Umbilical cord (tissue), 2 donors: ENCODE results near the gene SOX13. TPM values are rescaled to one million over a fixed set of nuclear protein-coding genes. Genes with fewer than 3 reads are reported as not detected.

Source experiments
- DNase-seq: peaks from one replicate; pipeline ENCODE4 v3.0.0-alpha.2; 2015; ENCODE audit warnings: low spot score
- total RNA-seq: library from RNA; depleted of rRNA; stranded (reverse); fragments of >200 nt; gene quantifications from one replicate; pipeline ENCODE4 v1.2.3, GENCODE V29; 2014; ENCODE audit warnings: low replicate concordance; ENCODE audit not compliant: insufficient read depth

SOX13 gene
- total RNA-seq, 1 donor from 2014 or later = 7.9 TPM

- no peak for DNase-seq
Measured at GRCh38 chr1:204062106-204062505, 10.8 kb upstream of the SOX13 start.

- DNase-seq = peak; percentile 52
Measured at GRCh38 chr1:204065174-204065985, 7.5 kb upstream of the SOX13 start.

GRCh38 chr1:204065986-204066300 is 7.0 kb upstream of the SOX13 start:
- no peak for DNase-seq

GRCh38 chr1:204067935-204068334 is 5.0 kb upstream of the SOX13 start:
- no peak for DNase-seq

- no peak for DNase-seq
Measured at GRCh38 chr1:204069887-204070286, 3.0 kb upstream of the SOX13 start.

- no peak for DNase-seq
Measured at GRCh38 chr1:204070895-204071294, 2.0 kb upstream of the SOX13 start.

- DNase-seq = no peak
Measured at GRCh38 chr1:204073837-204074273, 940 bp downstream of the SOX13 start.

GRCh38 chr1:204074274-204075138 is 1.6 kb downstream of the SOX13 start:
- DNase-seq = peak; percentile 70

GRCh38 chr1:204075139-204075521 is 2.2 kb downstream of the SOX13 start:
- DNase-seq = no peak

- DNase-seq = no peak
Measured at GRCh38 chr1:204075890-204076846, 3.3 kb downstream of the SOX13 start.

- DNase-seq = no peak
Measured at GRCh38 chr1:204076891-204077290, 4.0 kb downstream of the SOX13 start.

GRCh38 chr1:204077979-204078696 is 5.2 kb downstream of the SOX13 start:
- DNase-seq = peak; percentile 59

GRCh38 chr1:204079608-204079999 is 6.7 kb downstream of the SOX13 start:
- DNase-seq = no peak

- DNase-seq = peak; percentile 93
Measured at GRCh38 chr1:204080163-204080903, 7.4 kb downstream of the SOX13 start.

- peak; percentile 68 for DNase-seq
Measured at GRCh38 chr1:204081164-204081790, 8.4 kb downstream of the SOX13 start.

- no peak for DNase-seq
Measured at GRCh38 chr1:204081791-204082513, 9.0 kb downstream of the SOX13 start.

GRCh38 chr1:204083491-204083890 is 10.6 kb downstream of the SOX13 start:
- DNase-seq = no peak

GRCh38 chr1:204084247-204084772 is 11.4 kb downstream of the SOX13 start:
- DNase-seq = no peak

GRCh38 chr1:204085876-204086275 is 13.0 kb downstream of the SOX13 start:
- no peak for DNase-seq
